Fibroblast of lung (primary cell): ENCODE measurements around the gene ERCC6L2. TPM values are rescaled to one million over a fixed set of nuclear protein-coding genes. Genes with fewer than 3 reads are reported as not detected.

ENCODE experiments used
- DNase-seq, 2 donors: peaks; one replicate each; pipeline versions ENCODE4 v3.0.0 to v3.0.0-alpha.2; 2010; ENCODE audit warnings: low read depth in 2 of 2
- H2AFZ ChIP-seq: 2 replicates; pipeline ENCODE4 v1.5.1; 2012; ENCODE audit warnings: low read length, control low read depth, inconsistent platforms
- H3K27ac ChIP-seq: 2 replicates; pipeline ENCODE4 v1.5.1; 2011; ENCODE audit warnings: low read length, control low read depth; ENCODE audit not compliant: insufficient read depth
- H3K27me3 ChIP-seq: 2 replicates; pipeline ENCODE4 v1.5.1; 2011; ENCODE audit warnings: mild to moderate bottlenecking, low read length; ENCODE audit not compliant: control insufficient read depth, insufficient read depth
- H3K36me3 ChIP-seq: 2 replicates; pipeline ENCODE4 v1.5.1; 2011; ENCODE audit warnings: low read length; ENCODE audit not compliant: control insufficient read depth, insufficient read depth
- H3K4me1 ChIP-seq: 2 replicates; pipeline ENCODE4 v1.5.1; 2011; ENCODE audit warnings: low read length; ENCODE audit not compliant: control insufficient read depth, insufficient read depth; ENCODE audit errors: extremely low read depth
- H3K4me2 ChIP-seq: 2 replicates; pipeline ENCODE4 v1.5.1; 2011; ENCODE audit warnings: low read length, control low read depth; ENCODE audit not compliant: insufficient read depth; ENCODE audit errors: extremely low read depth
- H3K4me3 ChIP-seq, 4 experiments: fragments of 200-600 bp in 1 of 4; sonication (generic) in 1 of 4; replicated peaks in 1 of 4; 2 replicates each; pipeline ENCODE4 v1.5.1; 2011 to 2016; ENCODE audit warnings: low read length in 4 of 4, low read depth in 3 of 4, mild to moderate bottlenecking in 3 of 4, control low read depth in 2 of 4, inconsistent platforms in 1 of 4, mixed read lengths in 1 of 4; ENCODE audit not compliant: insufficient read depth in 1 of 4; ENCODE audit errors: control extremely low read depth in 1 of 4
- H3K79me2 ChIP-seq: 2 replicates; pipeline ENCODE4 v1.5.1; 2012; ENCODE audit warnings: mild to moderate bottlenecking, low read length, inconsistent platforms; ENCODE audit not compliant: control insufficient read depth, insufficient read depth
- H3K9ac ChIP-seq: 2 replicates; pipeline ENCODE4 v1.5.1; 2011; ENCODE audit warnings: mild to moderate bottlenecking, low read length, control low read depth; ENCODE audit not compliant: insufficient read depth
- H3K9me3 ChIP-seq: 2 replicates; pipeline ENCODE4 v1.5.1; 2012; ENCODE audit warnings: low read depth, low read length; ENCODE audit not compliant: control insufficient read depth, insufficient read depth
- H4K20me1 ChIP-seq: 2 replicates; pipeline ENCODE4 v1.5.1; 2011; ENCODE audit warnings: low read length; ENCODE audit not compliant: control insufficient read depth, insufficient read depth; ENCODE audit errors: extremely low read depth
- CTCF ChIP-seq, 2 donors: IDR thresholded peaks in 1 of 2; conservative IDR thresholded peaks in 1 of 2; 1 replicate in 1 of 2; 2 replicates in 1 of 2; pipeline ENCODE4 v1.5.1; 2011 to 2012; ENCODE audit warnings: low read length in 2 of 2, control low read depth in 1 of 2, inconsistent platforms in 1 of 2, low read depth in 1 of 2, mild to moderate bottlenecking in 1 of 2
- EZH2 ChIP-seq: IDR thresholded peaks from 2 replicates; pipeline ENCODE4 v1.5.1; 2012; ENCODE audit warnings: low read length, control low read depth, mild to moderate bottlenecking; ENCODE audit errors: missing control alignments
- polyA plus RNA-seq, 2 donors: library from polyadenylated mRNA; depleted of rRNA in 1 of 2; stranded (reverse) in 1 of 2; unstranded in 1 of 2; fragments of >200 nt; gene quantifications; 2 replicates each; pipeline ENCODE4 v1.2.1, GENCODE V29; 2011 to 2012; ENCODE audit warnings: missing spikeins in 1 of 2
- total RNA-seq: library from RNA; depleted of rRNA; stranded (reverse); fragments of >200 nt; gene quantifications from 2 replicates; pipeline ENCODE4 v1.2.1, GENCODE V29; 2014

ERCC6L2 gene
- total and polyA plus RNA-seq, 2 donors (not counting 1 experiment from before 2014, with no cell fraction given), result 45.0 to 117 TPM

DNA sequence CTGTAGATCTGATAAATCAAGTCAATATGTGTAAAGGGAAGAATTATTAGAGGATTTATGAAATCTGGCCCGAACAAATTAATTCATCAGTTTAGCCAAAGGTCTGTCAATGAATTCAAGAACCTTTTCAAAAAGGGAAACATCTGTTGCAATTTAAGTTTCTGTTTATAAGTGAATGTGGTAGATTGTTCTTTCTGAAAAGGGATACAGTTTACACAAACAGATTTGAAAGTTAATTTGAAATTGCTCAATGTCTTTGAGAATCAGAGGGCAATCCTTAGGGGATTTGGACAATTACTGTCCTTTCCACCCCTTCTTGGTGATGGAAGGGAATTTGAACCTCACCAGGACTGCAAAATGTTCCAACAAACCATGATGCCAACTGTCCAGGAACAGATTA, 29.7 kb upstream of the ERCC6L2 start:
- no peaks in the 10 kb centered on the region for H3K36me3 ChIP-seq
- no peak overlapping the region for H2AFZ ChIP-seq
- H3K4me1 ChIP-seq, result no peaks in the 10 kb centered on the region
- H3K9me3 ChIP-seq, result no peaks in the 10 kb centered on the region
- H3K79me2 ChIP-seq, result no peaks in the 10 kb centered on the region
- H3K27me3 ChIP-seq, result no peaks in the 10 kb centered on the region
- TF ChIP-seq EZH2, result no peak
- no peak for TF ChIP-seq CTCF (conservative IDR thresholded peaks at IDR 0.05 in 1 of 2, IDR thresholded peaks at IDR 0.05 in 1 of 2; ENCODE audit: low read depth in 1 of 2, low read length in 2 of 2)
- H3K9ac ChIP-seq, result no peak overlapping the region
- DNase-seq, result peak in 1 of 2 donors; percentile 47
- H3K4me3 ChIP-seq, result no peak overlapping the region
- no peak overlapping the region for H3K27ac ChIP-seq
- H4K20me1 ChIP-seq, result no peaks in the 10 kb centered on the region
- H3K4me2 ChIP-seq, result no peak overlapping the region

DNA sequence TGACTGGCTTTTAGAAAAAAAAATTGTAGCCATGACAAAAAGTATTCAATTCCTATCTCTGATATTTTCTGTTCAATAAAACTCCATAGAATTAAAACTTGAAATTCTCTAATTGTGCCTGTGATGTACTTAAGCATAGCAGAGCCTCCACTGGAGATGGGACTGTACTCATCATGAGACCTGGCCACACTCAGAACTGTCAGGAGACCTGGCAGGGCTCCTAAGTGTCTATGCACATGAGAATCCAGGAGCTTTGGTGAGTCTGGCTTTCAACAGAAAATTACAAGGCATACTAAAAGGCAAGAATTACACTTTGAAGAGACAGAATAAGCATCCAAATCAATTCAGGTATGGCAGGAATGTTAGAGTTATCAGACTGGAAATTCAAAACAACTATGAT, 26.7 kb upstream of the ERCC6L2 start:
- no peak overlapping the region for H2AFZ ChIP-seq

More for the DNA sequence above, 26.7 kb upstream of the ERCC6L2 start:
- Histone ChIP-seq H3K36me3 (no peaks in the 10 kb centered on the region), H3K79me2 (no peaks in the 10 kb centered on the region), H3K9me3 (no peaks in the 10 kb centered on the region), H3K9ac (no peak overlapping the region), H3K4me2 (no peak overlapping the region), H3K27ac (no peak overlapping the region), H3K4me3 (no peak overlapping the region), H3K4me1 (peaks cover 2% of the 10 kb centered on the region), H3K27me3 (no peaks in the 10 kb centered on the region), H4K20me1 (no peaks in the 10 kb centered on the region)
- no peak for DNase-seq
- no peak for TF ChIP-seq EZH2
- no peak for TF ChIP-seq CTCF (conservative IDR thresholded peaks at IDR 0.05 in 1 of 2, IDR thresholded peaks at IDR 0.05 in 1 of 2; ENCODE audit: low read depth in 1 of 2, low read length in 2 of 2)
